Neural progenitor cell (in vitro differentiated cells): ENCODE results near the gene NBAS.

Source experiments
- EZH2 ChIP-seq: fragments of 200-600 bp; sonication (generic); IDR thresholded peaks from 2 replicates; pipeline ENCODE4 v1.6.1; 2017; ENCODE audit warnings: antibody characterized with exemption, mild to moderate bottlenecking, moderate library complexity
- TF ChIP-seq, protein P1 (sequence below): fragments of 200-600 bp; sonication (generic); IDR thresholded peaks from 2 replicates; pipeline ENCODE4 v1.5.1; 2017; ENCODE audit warnings: antibody characterized with exemption, mild to moderate bottlenecking

DNA sequence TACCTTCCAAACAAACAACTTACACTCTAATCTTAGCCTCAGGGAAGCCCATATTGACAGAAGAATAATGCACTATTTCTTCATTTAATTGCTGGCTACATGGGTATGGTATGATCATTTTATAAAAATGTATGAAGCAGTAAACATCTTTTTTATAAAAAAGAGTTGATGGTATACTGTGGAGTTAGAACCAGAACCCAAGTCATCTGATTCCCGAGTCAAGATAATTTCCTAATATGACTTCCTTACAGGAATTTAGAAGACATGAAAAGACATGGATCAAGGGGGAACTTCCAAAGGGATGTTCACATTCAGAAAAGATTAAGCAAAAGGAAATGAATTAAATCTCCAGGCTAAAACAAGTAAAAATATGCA lies 171.8 kb downstream of the NBAS start:
- TF ChIP-seq, protein P1, sequence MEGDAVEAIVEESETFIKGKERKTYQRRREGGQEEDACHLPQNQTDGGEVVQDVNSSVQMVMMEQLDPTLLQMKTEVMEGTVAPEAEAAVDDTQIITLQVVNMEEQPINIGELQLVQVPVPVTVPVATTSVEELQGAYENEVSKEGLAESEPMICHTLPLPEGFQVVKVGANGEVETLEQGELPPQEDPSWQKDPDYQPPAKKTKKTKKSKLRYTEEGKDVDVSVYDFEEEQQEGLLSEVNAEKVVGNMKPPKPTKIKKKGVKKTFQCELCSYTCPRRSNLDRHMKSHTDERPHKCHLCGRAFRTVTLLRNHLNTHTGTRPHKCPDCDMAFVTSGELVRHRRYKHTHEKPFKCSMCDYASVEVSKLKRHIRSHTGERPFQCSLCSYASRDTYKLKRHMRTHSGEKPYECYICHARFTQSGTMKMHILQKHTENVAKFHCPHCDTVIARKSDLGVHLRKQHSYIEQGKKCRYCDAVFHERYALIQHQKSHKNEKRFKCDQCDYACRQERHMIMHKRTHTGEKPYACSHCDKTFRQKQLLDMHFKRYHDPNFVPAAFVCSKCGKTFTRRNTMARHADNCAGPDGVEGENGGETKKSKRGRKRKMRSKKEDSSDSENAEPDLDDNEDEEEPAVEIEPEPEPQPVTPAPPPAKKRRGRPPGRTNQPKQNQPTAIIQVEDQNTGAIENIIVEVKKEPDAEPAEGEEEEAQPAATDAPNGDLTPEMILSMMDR = no peak
- TF ChIP-seq EZH2 = no peak
